HG03520 (cell line): ENCODE data around the gene TMEM31.

Experiments used
- ATAC-seq: cut with Tn5 transposase; IDR thresholded peaks from one replicate; pipeline ENCODE4 v1.9.1; 2021; ENCODE audit warnings: mild to moderate bottlenecking, moderate library complexity; ENCODE audit not compliant: unreplicated experiment

The TMEM31 gene

GRCh38 chrX:103710609-103711008 lies at the start of gene TMEM31:
TSS of gene TMEM31 (plus strand) at chrX:103710909. CDS start at chrX:103712259, 1,350 bp downstream.
- no peak for ATAC-seq

- ATAC-seq = no peak
Observed at GRCh38 chrX:103663981-103664762, 46.5 kb upstream of the TMEM31 start.

- no peak for ATAC-seq
Observed at GRCh38 chrX:103666202-103667107, 44.3 kb upstream of the TMEM31 start.

GRCh38 chrX:103669745-103670144 lies 41.0 kb upstream of the TMEM31 start:
- ATAC-seq = no peak

- no peak for ATAC-seq
Observed at GRCh38 chrX:103674531-103675454, 35.9 kb upstream of the TMEM31 start.

- ATAC-seq = no peak
Observed at GRCh38 chrX:103678199-103678993, 32.3 kb upstream of the TMEM31 start.

- ATAC-seq = no peak
Observed at GRCh38 chrX:103681443-103681842, 29.3 kb upstream of the TMEM31 start.

- no peak for ATAC-seq
Observed at GRCh38 chrX:103685396-103685795, 25.3 kb upstream of the TMEM31 start.

GRCh38 chrX:103686199-103687072 lies 24.3 kb upstream of the TMEM31 start, which contains the start of gene MORF4L2:
TSS of gene MORF4L2 (minus strand) at chrX:103686699. CDS start at chrX:103677027, 9,672 bp downstream.
- peak; percentile 89 for ATAC-seq

- ATAC-seq = peak; percentile 45
Observed at GRCh38 chrX:103687073-103687695, 23.5 kb upstream of the TMEM31 start.

GRCh38 chrX:103687696-103688201 lies 23.0 kb upstream of the TMEM31 start:
- no peak for ATAC-seq

GRCh38 chrX:103688946-103689345 lies 21.8 kb upstream of the TMEM31 start:
- no peak for ATAC-seq

GRCh38 chrX:103691059-103691458 lies 19.6 kb upstream of the TMEM31 start:
- ATAC-seq = no peak

GRCh38 chrX:103697687-103698086 lies 13.0 kb upstream of the TMEM31 start:
- no peak for ATAC-seq

GRCh38 chrX:103699243-103699642 lies 11.5 kb upstream of the TMEM31 start:
- no peak for ATAC-seq

GRCh38 chrX:103704863-103705262 lies 5.8 kb upstream of the TMEM31 start:
- no peak for ATAC-seq

- no peak for ATAC-seq
Observed at GRCh38 chrX:103716962-103717361, 6.3 kb downstream of the TMEM31 start.

GRCh38 chrX:103718120-103718519 lies 7.4 kb downstream of the TMEM31 start:
- ATAC-seq = no peak
